KMS-11 (cell line): ENCODE measurements around the gene CRYBG1.
"Not testable (repeated sequence)": the region's sequence is repeated elsewhere in the genome, so short reads cannot be mapped to it uniquely, and the experiment has no call there.

Experiments
- H2AFZ ChIP-seq: fragments of 200-600 bp; sonication (generic); 2 replicates; pipeline ENCODE4 v1.6.1; 2016; ENCODE audit warnings: antibody characterized with exemption, mixed run types, low read depth
- H3K27ac ChIP-seq: fragments of 200-600 bp; sonication (generic); 2 replicates; pipeline ENCODE4 v1.6.1; 2016; ENCODE audit warnings: mild to moderate bottlenecking, mixed run types
- H3K27me3 ChIP-seq: fragments of 200-600 bp; sonication (generic); 2 replicates; pipeline ENCODE4 v1.6.1; 2017; ENCODE audit warnings: mild to moderate bottlenecking, low read depth, mixed run types, moderate library complexity; ENCODE audit not compliant: insufficient read depth
- H3K36me3 ChIP-seq: fragments of 200-600 bp; sonication (generic); 2 replicates; pipeline ENCODE4 v1.6.1; 2017; ENCODE audit warnings: mild to moderate bottlenecking, mixed run types; ENCODE audit not compliant: insufficient read depth
- H3K4me1 ChIP-seq: fragments of 200-600 bp; sonication (generic); 2 replicates; pipeline ENCODE4 v1.6.1; 2016; ENCODE audit warnings: mild to moderate bottlenecking, low read depth, mixed run types; ENCODE audit not compliant: poor library complexity, severe bottlenecking
- H3K4me2 ChIP-seq: fragments of 200-600 bp; sonication (generic); 2 replicates; pipeline ENCODE4 v1.7.0; 2016; ENCODE audit warnings: mild to moderate bottlenecking, mixed run types
- H3K4me3 ChIP-seq: fragments of 200-600 bp; sonication (generic); IDR thresholded peaks from 2 replicates; pipeline ENCODE4 v1.6.1; 2017; ENCODE audit warnings: low read depth, low read length, mixed read lengths; ENCODE audit not compliant: insufficient read depth
- H3K79me2 ChIP-seq: fragments of 200-600 bp; sonication (generic); 2 replicates; pipeline ENCODE4 v1.6.1; 2016; ENCODE audit warnings: low read depth, mixed run types; ENCODE audit not compliant: insufficient read depth
- H3K9ac ChIP-seq: fragments of 200-600 bp; sonication (generic); 2 replicates; pipeline ENCODE4 v1.6.1; 2016; ENCODE audit warnings: mild to moderate bottlenecking, mixed run types
- H4K20me1 ChIP-seq: fragments of 200-600 bp; sonication (generic); 2 replicates; pipeline ENCODE4 v1.6.1; 2016; ENCODE audit warnings: mild to moderate bottlenecking, mixed run types; ENCODE audit not compliant: insufficient read depth
- CTCF ChIP-seq: fragments of 200-600 bp; sonication (generic); conservative IDR thresholded peaks from 2 replicates; pipeline ENCODE4 v1.6.1; 2017; ENCODE audit warnings: low read depth, mild to moderate bottlenecking, antibody characterized with exemption, low read length, moderate library complexity, mixed read lengths

The CRYBG1 gene

DNA sequence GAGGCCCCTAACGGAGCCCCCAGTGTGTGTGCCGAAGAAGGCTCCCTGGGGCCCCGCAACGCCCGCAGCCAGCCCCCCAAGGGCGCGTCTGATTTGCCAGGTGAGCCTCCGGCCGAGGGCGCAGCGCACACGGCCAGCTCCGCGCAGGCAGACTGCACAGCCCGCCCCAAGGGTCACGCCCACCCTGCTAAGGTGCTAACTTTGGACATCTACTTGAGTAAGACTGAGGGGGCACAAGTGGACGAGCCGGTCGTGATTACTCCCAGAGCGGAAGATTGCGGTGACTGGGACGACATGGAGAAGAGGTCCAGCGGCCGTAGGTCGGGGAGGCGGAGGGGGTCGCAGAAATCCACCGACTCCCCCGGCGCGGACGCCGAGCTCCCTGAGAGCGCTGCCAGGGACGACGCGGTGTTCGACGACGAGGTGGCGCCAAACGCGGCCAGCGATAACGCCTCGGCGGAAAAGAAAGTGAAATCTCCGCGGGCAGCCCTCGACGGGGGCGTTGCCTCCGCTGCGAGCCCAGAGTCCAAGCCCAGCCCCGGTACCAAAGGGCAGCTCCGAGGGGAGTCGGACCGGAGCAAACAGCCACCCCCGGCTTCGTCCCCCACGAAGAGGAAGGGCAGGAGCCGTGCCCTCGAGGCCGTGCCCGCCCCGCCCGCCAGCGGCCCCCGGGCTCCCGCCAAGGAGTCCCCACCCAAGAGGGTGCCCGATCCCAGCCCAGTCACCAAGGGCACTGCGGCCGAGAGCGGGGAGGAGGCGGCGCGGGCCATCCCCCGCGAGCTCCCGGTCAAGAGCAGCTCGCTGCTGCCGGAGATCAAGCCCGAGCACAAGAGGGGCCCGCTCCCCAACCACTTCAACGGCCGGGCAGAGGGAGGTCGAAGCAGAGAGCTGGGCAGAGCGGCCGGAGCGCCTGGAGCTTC, 151.8 kb downstream of the CRYBG1 start:
- H3K27ac ChIP-seq = no peak overlapping the region
- H3K4me1 ChIP-seq = peaks cover 6% of the 10 kb centered on the region
- H3K36me3 ChIP-seq = no peaks in the 10 kb centered on the region
- H3K9ac ChIP-seq = peak overlapping the region; percentile 9; the same call in 1 of the 2 replicates
- no peak overlapping the region for H3K4me3 ChIP-seq
- H3K79me2 ChIP-seq = no peaks in the 10 kb centered on the region
- peaks cover 10% of the 10 kb centered on the region for H3K27me3 ChIP-seq
- H2AFZ ChIP-seq = peak overlapping the region; percentile 76
- no peak for TF ChIP-seq CTCF
- H3K4me2 ChIP-seq = peak overlapping the region; percentile 60
- H4K20me1 ChIP-seq = no peaks in the 10 kb centered on the region

- Histone ChIP-seq H3K27me3 (peaks cover 10% of the 10 kb centered on the region), H3K36me3 (no peaks in the 10 kb centered on the region), H3K79me2 (no peaks in the 10 kb centered on the region), H3K4me2 (no peak overlapping the region), H3K4me3 (no peak overlapping the region), H3K4me1 (peaks cover 6% of the 10 kb centered on the region), H3K9ac (no peak overlapping the region), H3K27ac (no peak overlapping the region), H2AFZ (no peak overlapping the region), H4K20me1 (no peaks in the 10 kb centered on the region)
- TF ChIP-seq CTCF = no peak
These were observed 152.6 kb downstream of the CRYBG1 start for GRCh38 chr6:106512968-106513574.

- Histone ChIP-seq H3K4me1 (peaks cover 8% of the 10 kb centered on the region), H3K4me2 (no peak overlapping the region), H4K20me1 (no peaks in the 10 kb centered on the region), H3K79me2 (no peaks in the 10 kb centered on the region), H3K4me3 (no peak overlapping the region), H3K27me3 (peaks cover 10% of the 10 kb centered on the region), H3K27ac (no peak overlapping the region), H3K9ac (no peak overlapping the region), H3K36me3 (no peaks in the 10 kb centered on the region), H2AFZ (no peak overlapping the region)
- TF ChIP-seq CTCF = no peak
These were observed 153.5 kb downstream of the CRYBG1 start for GRCh38 chr6:106513808-106514582.

GRCh38 chr6:106514583-106514885, 154.0 kb downstream of the CRYBG1 start:
- Histone ChIP-seq H3K79me2 (no peaks in the 10 kb centered on the region), H3K4me3 (no peak overlapping the region), H2AFZ (no peak overlapping the region), H3K27me3 (peaks cover 10% of the 10 kb centered on the region), H4K20me1 (no peaks in the 10 kb centered on the region), H3K36me3 (no peaks in the 10 kb centered on the region), H3K4me1 (peaks cover 13% of the 10 kb centered on the region), H3K4me2 (no peak overlapping the region), H3K9ac (no peak overlapping the region), H3K27ac (no peak overlapping the region)
- no peak for TF ChIP-seq CTCF

- not testable (repeated sequence) for H3K79me2 ChIP-seq, H2AFZ ChIP-seq, H3K4me3 ChIP-seq, H3K4me2 ChIP-seq, H3K9ac ChIP-seq, H3K36me3 ChIP-seq, H3K27ac ChIP-seq, H4K20me1 ChIP-seq
- peaks cover 17% of the 10 kb centered on the region for H3K4me1 ChIP-seq
- H3K27me3 ChIP-seq = peaks cover 10% of the 10 kb centered on the region
These were observed 155.1 kb downstream of the CRYBG1 start for GRCh38 chr6:106515582-106515981.
